ENCODE measurements around the gene SS18L1.

GRCh38 chr20:62145688-62146018, 2.1 kb downstream of the SS18L1 start:
- TF ChIP-seq CTCF (IDR thresholded peaks at IDR 0.05) (no peak), POLR2A (IDR thresholded peaks at IDR 0.05) (no peak)

Measured in testis (tissue), 2 donors.